Mesenchymal stem cell (in vitro differentiated cells and primary cell): ENCODE measurements around the gene KLK8.
"Not testable (repeated sequence)": the region's sequence is repeated elsewhere in the genome, so short reads cannot be mapped to it uniquely, and the experiment has no call there.

Experiments used
- DNase-seq: peaks from one replicate; pipeline ENCODE4 v3.0.0-alpha.2; 2013
- H2AFZ ChIP-seq: one replicate; pipeline ENCODE4 v1.6.1; 2013; ENCODE audit warnings: low read depth, mild to moderate bottlenecking, control low read depth, inconsistent platforms, low read length, moderate library complexity
- H2AK5ac ChIP-seq: 2 replicates; pipeline ENCODE4 v1.6.1; 2013; ENCODE audit warnings: low read length, moderate library complexity, mild to moderate bottlenecking, inconsistent platforms; ENCODE audit not compliant: severe bottlenecking
- H2BK120ac ChIP-seq: one replicate; pipeline ENCODE4 v1.6.1; 2013; ENCODE audit warnings: low read depth, mild to moderate bottlenecking, inconsistent platforms, low read length, moderate library complexity
- H2BK12ac ChIP-seq, 2 experiments: one replicate each; pipeline ENCODE4 v1.6.1; 2013; ENCODE audit warnings: inconsistent platforms in 2 of 2, low read length in 2 of 2, mild to moderate bottlenecking in 2 of 2, moderate library complexity in 2 of 2, control low read depth in 1 of 2
- H2BK15ac ChIP-seq: one replicate; pipeline ENCODE4 v1.6.1; 2013; ENCODE audit warnings: mild to moderate bottlenecking, low read depth, inconsistent platforms; ENCODE audit not compliant: poor library complexity, severe bottlenecking
- H2BK5ac ChIP-seq: 2 replicates; pipeline ENCODE4 v1.6.1; 2013; ENCODE audit warnings: low read depth, mild to moderate bottlenecking, low read length, control low read depth, inconsistent platforms; ENCODE audit not compliant: poor library complexity, severe bottlenecking
- H3K14ac ChIP-seq, 2 experiments: one replicate each; pipeline ENCODE4 v1.6.1; 2013; ENCODE audit warnings: inconsistent platforms in 2 of 2, low read length in 2 of 2, control low read depth in 1 of 2, mild to moderate bottlenecking in 1 of 2, moderate library complexity in 1 of 2
- H3K18ac ChIP-seq, 2 experiments: one replicate each; pipeline ENCODE4 v1.6.1; 2013; ENCODE audit warnings: inconsistent platforms in 2 of 2, low read length in 2 of 2, control low read depth in 1 of 2, low read depth in 1 of 2, mild to moderate bottlenecking in 1 of 2
- H3K23ac ChIP-seq, 2 experiments: one replicate each; pipeline ENCODE4 v1.6.1; 2013; ENCODE audit warnings: inconsistent platforms in 2 of 2, low read length in 2 of 2, mild to moderate bottlenecking in 2 of 2, moderate library complexity in 2 of 2, control low read depth in 1 of 2
- H3K27ac ChIP-seq: 2 replicates; pipeline ENCODE4 v1.5.1; 2013; ENCODE audit warnings: mild to moderate bottlenecking, moderate library complexity, low read length, control low read depth, inconsistent platforms; ENCODE audit not compliant: poor library complexity, severe bottlenecking
- H3K27me3 ChIP-seq, 2 experiments: 2 replicates each; pipeline versions ENCODE4 v1.6.1 to v1.7.0; 2013; ENCODE audit warnings: low read length in 2 of 2, mild to moderate bottlenecking in 2 of 2, moderate library complexity in 2 of 2, control low read depth in 1 of 2, inconsistent platforms in 1 of 2; ENCODE audit not compliant: control insufficient read depth in 1 of 2, insufficient read depth in 1 of 2
- H3K36me3 ChIP-seq, 2 experiments: 2 replicates each; pipeline versions ENCODE4 v1.6.1 to v1.7.0; 2013; ENCODE audit warnings: low read length in 2 of 2, control low read depth in 1 of 2, inconsistent platforms in 1 of 2, low read depth in 1 of 2, mild to moderate bottlenecking in 1 of 2; ENCODE audit not compliant: insufficient read depth in 2 of 2, control insufficient read depth in 1 of 2
- H3K4ac ChIP-seq, 2 experiments: one replicate each; pipeline ENCODE4 v1.6.1; 2013; ENCODE audit warnings: inconsistent platforms in 2 of 2, low read length in 2 of 2, mild to moderate bottlenecking in 2 of 2, moderate library complexity in 2 of 2, control low read depth in 1 of 2, low read depth in 1 of 2
- H3K4me1 ChIP-seq: 2 replicates; pipeline ENCODE4 v1.6.1; 2013; ENCODE audit warnings: low read depth, low read length, control low read depth; ENCODE audit not compliant: control insufficient read depth, insufficient read depth
- H3K4me2 ChIP-seq: 2 replicates; pipeline ENCODE4 v1.6.1; 2013; ENCODE audit warnings: low read length, mild to moderate bottlenecking, inconsistent platforms; ENCODE audit not compliant: poor library complexity, severe bottlenecking
- H3K4me3 ChIP-seq, 2 experiments: 2 replicates each; pipeline versions ENCODE4 v1.5.1 to v1.7.0; 2013; ENCODE audit warnings: low read length in 2 of 2, mild to moderate bottlenecking in 2 of 2, control low read depth in 1 of 2, low read depth in 1 of 2; ENCODE audit not compliant: insufficient read depth in 1 of 2
- H3K79me1 ChIP-seq: replicated peaks from 2 replicates; pipeline ENCODE4 v1.6.1; 2013; ENCODE audit warnings: mild to moderate bottlenecking, control low read depth, low read length, inconsistent platforms; ENCODE audit not compliant: poor library complexity, severe bottlenecking
- H3K9ac ChIP-seq: 2 replicates; pipeline ENCODE4 v1.7.0; 2013; ENCODE audit warnings: mild to moderate bottlenecking, low read length, moderate library complexity
- H3K9me3 ChIP-seq: 2 replicates; pipeline ENCODE4 v1.7.0; 2013; ENCODE audit warnings: mild to moderate bottlenecking, low read length; ENCODE audit not compliant: control insufficient read depth
- H4K8ac ChIP-seq: one replicate; pipeline ENCODE4 v1.6.1; 2013; ENCODE audit warnings: inconsistent platforms, mild to moderate bottlenecking, low read length, moderate library complexity
- H4K91ac ChIP-seq: one replicate; pipeline ENCODE4 v1.6.1; 2013; ENCODE audit warnings: mild to moderate bottlenecking, low read length, inconsistent platforms
- WGBS: methylation state at CpG from one replicate; pipeline ENCODE4 v1.1.7; 2013; ENCODE audit warnings: mixed read lengths; 5-methylcytosine and 5-hydroxymethylcytosine counted together

The KLK8 gene

DNA sequence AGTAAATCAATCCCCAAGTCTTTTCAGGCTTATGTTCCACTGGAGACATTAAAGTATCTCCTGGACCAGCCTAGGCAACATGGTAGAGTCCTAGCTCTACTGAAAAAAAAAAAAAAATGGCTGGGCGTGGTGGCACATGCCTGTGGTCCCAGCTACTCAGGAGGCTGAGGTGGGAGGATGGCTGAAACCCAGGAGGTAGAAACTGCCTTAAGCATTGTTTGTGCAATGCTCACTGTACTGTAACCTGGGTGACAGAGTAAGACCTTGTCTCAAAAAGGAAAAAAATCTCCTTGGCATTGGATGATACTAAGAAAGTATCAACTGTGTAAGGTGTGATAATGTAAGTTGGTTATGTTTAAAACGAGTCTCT, 8.8 kb downstream of the KLK8 start:
- H3K9ac ChIP-seq = no peak overlapping the region
- no peak overlapping the region for H2AK5ac ChIP-seq
- no peak overlapping the region for H3K27ac ChIP-seq
- DNase-seq = no peak
- no peak overlapping the region for H2BK15ac ChIP-seq
- H3K4me1 ChIP-seq = no peaks in the 10 kb centered on the region
- H3K14ac ChIP-seq = no peak overlapping the region
- no peak overlapping the region for H4K91ac ChIP-seq
- no peak overlapping the region for H2BK120ac ChIP-seq
- H2AFZ ChIP-seq = no peak overlapping the region
- no peak overlapping the region for H4K8ac ChIP-seq
- no peak overlapping the region for H3K18ac ChIP-seq
- H3K23ac ChIP-seq = no peak overlapping the region
- H2BK12ac ChIP-seq = no peak overlapping the region
- no peak overlapping the region for H2BK5ac ChIP-seq
- H3K27me3 ChIP-seq = peaks cover 0 to 7% of the 10 kb centered on the region in 2 experiments
- no peak overlapping the region for H3K4me2 ChIP-seq
- no peak overlapping the region for H3K4ac ChIP-seq
- no peaks in the 10 kb centered on the region for H3K36me3 ChIP-seq
- H3K9me3 ChIP-seq = no peaks in the 10 kb centered on the region
- no peak overlapping the region for H3K4me3 ChIP-seq
- 47% methylated on average over 2 of the region's 2 CpGs for WGBS
- no peaks in the 10 kb centered on the region for H3K79me1 ChIP-seq

DNA sequence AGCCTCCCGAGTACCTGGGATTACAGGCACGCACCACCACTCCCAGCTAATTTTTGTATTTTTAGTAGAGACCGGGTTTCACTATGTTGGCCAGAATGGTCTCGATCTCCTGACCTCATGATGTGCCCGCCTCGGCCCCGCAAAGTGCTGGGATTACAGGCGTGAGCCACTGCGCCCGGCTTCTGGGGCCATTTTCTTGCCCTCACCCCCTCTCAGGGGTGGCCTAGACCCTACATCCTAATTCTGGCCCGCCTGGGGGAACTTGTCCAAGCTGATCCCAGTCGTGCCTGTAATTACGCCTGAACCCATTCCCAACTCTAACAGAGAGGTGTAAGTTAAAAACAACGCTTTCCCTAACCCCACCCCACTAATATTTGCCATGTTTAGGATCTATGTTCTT, 17.0 kb downstream of the KLK8 start:
- not testable (repeated sequence) for H3K9ac ChIP-seq
- WGBS = 76% methylated on average over 12 of the region's 14 CpGs

DNA sequence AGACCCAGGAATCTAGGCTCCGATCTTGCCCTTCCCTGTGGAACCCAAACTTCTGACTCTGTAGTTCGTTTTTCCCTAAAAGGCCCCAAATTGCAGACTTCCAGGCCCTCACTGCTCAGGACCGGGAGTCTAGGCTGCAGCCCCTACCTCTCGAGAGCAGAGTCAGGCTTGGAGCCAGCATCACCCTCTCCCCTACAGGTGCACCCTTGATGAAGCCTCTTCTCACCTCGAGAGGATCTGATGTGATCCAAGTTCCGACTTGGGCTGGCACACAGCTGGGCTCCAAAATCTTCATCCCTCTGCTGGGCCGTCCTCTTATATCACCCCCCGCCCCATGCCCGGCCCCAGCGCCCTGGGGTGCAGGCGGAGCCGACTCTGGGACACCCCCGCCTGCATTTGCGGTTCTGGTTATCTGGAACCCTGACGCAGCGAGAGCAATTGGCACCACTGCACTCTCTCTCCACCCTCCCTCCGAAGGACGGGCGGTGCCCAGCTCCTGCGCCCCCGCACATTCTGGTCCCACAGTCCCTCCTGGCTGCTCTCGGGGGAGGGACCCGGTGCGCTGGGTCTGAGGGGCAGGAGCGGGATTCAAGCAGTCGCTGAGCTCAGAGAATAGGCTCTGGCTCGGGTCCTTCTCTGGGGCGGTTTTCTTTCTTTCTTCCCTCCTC, 17.6 kb downstream of the KLK8 start, which contains the start of gene KLK7:
Gene KLK7, minus strand, starts transcription at position 293 of the 668 bp plus-strand sequence. CDS start 1,518 bp downstream, outside the sequence.
- Histone ChIP-seq H3K27ac (no peak within 1 kb of the TSS), H3K4ac (no peak within 1 kb of the TSS), H3K18ac (no peak within 1 kb of the TSS), H4K91ac (no peak within 1 kb of the TSS), H3K14ac (no peak within 1 kb of the TSS), H2BK120ac (no peak within 1 kb of the TSS), H2BK5ac (no peak within 1 kb of the TSS), H3K9me3 (no peaks in the 10 kb centered on the region), H3K4me2 (no peak within 1 kb of the TSS), H4K8ac (no peak within 1 kb of the TSS), H2AFZ (no peak within 1 kb of the TSS), H3K79me1 (no peaks in the 10 kb centered on the region), H3K27me3 (peaks cover 0 to 36% of the 10 kb centered on the region in 2 experiments), H2BK12ac (no peak within 1 kb of the TSS), H3K36me3 (no peaks in the 10 kb centered on the region), H3K4me3 (no peak within 1 kb of the TSS), H2BK15ac (no peak within 1 kb of the TSS), H3K4me1 (no peaks in the 10 kb centered on the region), H3K9ac (no peak within 1 kb of the TSS), H3K23ac (no peak within 1 kb of the TSS), H2AK5ac (no peak within 1 kb of the TSS)
- no peak for DNase-seq
- WGBS = 14% methylated on average over 28 of the region's 28 CpGs

More for the DNA sequence above, 17.0 kb downstream of the KLK8 start:
- not testable (repeated sequence) for H2BK15ac ChIP-seq, DNase-seq, H2BK5ac ChIP-seq, H2AFZ ChIP-seq, H3K36me3 ChIP-seq, H4K91ac ChIP-seq, H3K4me2 ChIP-seq, H2BK120ac ChIP-seq, H3K4me1 ChIP-seq, H3K4ac ChIP-seq, H3K9me3 ChIP-seq, H3K4me3 ChIP-seq, H3K23ac ChIP-seq, H2BK12ac ChIP-seq, H3K27ac ChIP-seq, H3K18ac ChIP-seq, H4K8ac ChIP-seq, H3K79me1 ChIP-seq, H3K14ac ChIP-seq, H2AK5ac ChIP-seq
- peaks cover 0 to 30% of the 10 kb centered on the region in 2 experiments for H3K27me3 ChIP-seq

DNA sequence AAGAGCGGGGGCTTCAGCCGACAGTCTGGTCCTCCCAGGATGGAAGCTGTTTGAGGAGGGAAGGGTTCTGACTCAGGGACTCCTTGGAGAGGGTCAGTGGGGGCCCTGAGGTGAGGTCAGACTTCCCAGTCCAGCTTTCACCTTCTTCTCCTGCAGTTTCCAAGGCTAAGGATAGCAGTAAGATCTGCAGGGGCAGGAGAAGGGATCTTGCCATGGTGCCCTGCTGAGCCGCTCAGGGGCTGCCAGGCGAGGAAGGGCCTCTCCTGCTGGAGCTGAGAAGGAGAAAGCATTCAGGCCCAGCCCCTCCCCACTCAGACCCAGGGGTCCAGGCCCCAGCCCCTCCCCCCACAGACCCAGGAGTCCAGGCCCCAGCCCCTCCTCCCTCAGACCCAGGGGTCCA, 19.2 kb downstream of the KLK8 start:
- Histone ChIP-seq H2BK120ac (no peak overlapping the region), H3K4me2 (no peak overlapping the region), H2AFZ (no peak overlapping the region), H3K36me3 (no peaks in the 10 kb centered on the region), H2BK15ac (no peak overlapping the region), H2BK12ac (no peak overlapping the region), H3K4ac (no peak overlapping the region), H2AK5ac (no peak overlapping the region), H3K27me3 (peaks cover 0 to 46% of the 10 kb centered on the region in 2 experiments), H3K4me3 (no peak overlapping the region), H3K9me3 (no peaks in the 10 kb centered on the region), H3K79me1 (no peaks in the 10 kb centered on the region), H2BK5ac (no peak overlapping the region), H3K9ac (no peak overlapping the region), H3K4me1 (no peaks in the 10 kb centered on the region), H3K27ac (no peak overlapping the region), H3K14ac (no peak overlapping the region), H4K8ac (no peak overlapping the region), H4K91ac (no peak overlapping the region), H3K23ac (no peak overlapping the region), H3K18ac (no peak overlapping the region)
- no peak for DNase-seq
- whole genome bisulfite sequencing = 79% methylated on average over 4 of the region's 4 CpGs
